Spleen (tissue), 11 donors: Measurements from ENCODE around the gene PACSIN1. TPM values are rescaled to one million over a fixed set of nuclear protein-coding genes. Genes with fewer than 3 reads are reported as not detected.

Experiments
- DNase-seq: peaks from one replicate; pipeline ENCODE4 v3.0.0-alpha.2; 2020
- H3K27ac ChIP-seq, 8 donors: fragments of 200-600 bp; sonication (generic) in 7 of 8; 1 replicate in 4 of 8; 2 replicates in 4 of 8; pipeline versions ENCODE4 v1.5.0 to v1.8.0; 2016 to 2021; ENCODE audit warnings: inconsistent platforms in 4 of 8, mild to moderate bottlenecking in 4 of 8, moderate library complexity in 1 of 8
- H3K27me3 ChIP-seq, 7 donors: fragments of 200-600 bp; sonication (generic) in 6 of 7; replicated peaks in 1 of 7; 1 replicate in 4 of 7; 2 replicates in 3 of 7; pipeline versions ENCODE4 v1.5.0 to v1.8.0; 2016 to 2021; ENCODE audit warnings: inconsistent platforms in 3 of 7, mild to moderate bottlenecking in 1 of 7
- H3K36me3 ChIP-seq, 6 donors: fragments of 200-600 bp; sonication (generic) in 5 of 6; 1 replicate in 4 of 6; 2 replicates in 2 of 6; pipeline versions ENCODE4 v1.5.0 to v1.8.0; 2016 to 2021; ENCODE audit warnings: inconsistent platforms in 2 of 6
- H3K4me1 ChIP-seq, 6 donors: fragments of 200-600 bp; sonication (generic) in 5 of 6; 1 replicate in 3 of 6; 2 replicates in 3 of 6; pipeline versions ENCODE4 v1.5.0 to v1.8.0; 2016 to 2021; ENCODE audit warnings: inconsistent platforms in 3 of 6
- H3K4me3 ChIP-seq, 8 donors: fragments of 200-600 bp; sonication (generic) in 7 of 8; 1 replicate in 4 of 8; 2 replicates in 4 of 8; pipeline versions ENCODE4 v1.5.0 to v1.8.0; 2016 to 2021; ENCODE audit warnings: inconsistent platforms in 4 of 8, mild to moderate bottlenecking in 4 of 8, moderate library complexity in 2 of 8
- H3K9me3 ChIP-seq, 8 donors: fragments of 200-600 bp; sonication (generic) in 7 of 8; 1 replicate in 4 of 8; 2 replicates in 4 of 8; pipeline versions ENCODE4 v1.5.0 to v1.8.0; 2016 to 2021; ENCODE audit warnings: inconsistent platforms in 4 of 8
- POLR2A ChIP-seq, 3 donors: fragments of 450-650 bp; IDR thresholded peaks; one replicate each; pipeline ENCODE4 v1.5.1; 2017; ENCODE audit warnings: antibody characterized with exemption in 3 of 3, mild to moderate bottlenecking in 1 of 3
- POLR2AphosphoS5 ChIP-seq, 3 donors: sonication (generic); formaldehyde crosslinking; IDR thresholded peaks; one replicate each; pipeline ENCODE4 v1.5.1; 2017; ENCODE audit warnings: antibody characterized with exemption in 3 of 3
- WGBS, 5 donors: extraction: QIAGEN DNeasy Blood & Tissue Kit in 3 of 5; methylation state at CpG; one replicate each; pipeline versions ENCODE4 v1.1.5 to v1.1.7; 2013 to 2018; 5-methylcytosine and 5-hydroxymethylcytosine counted together
- intact Hi-C: fragments of 100-400 bp; cut with DNase I; formaldehyde crosslinking; loops from one replicate; pipeline ENCODE4 v1.15.0; 2023; ENCODE audit warnings: low total_unique reads
- polyA plus RNA-seq, 3 donors: library from polyadenylated mRNA; stranded (reverse); fragments of 200-250 nt; gene quantifications; one replicate each; pipeline ENCODE4 v1.2.1, GENCODE V29; 2013
- total RNA-seq, 7 donors: library from RNA; depleted of rRNA in 3 of 7; stranded (reverse); fragments of >200 nt in 3 of 7; fragmentation: NEBNext Ultra II Directional in 4 of 7; extraction: Animal tissue kit (Norgen Biotek cat#: 25700) in 4 of 7; gene quantifications; one replicate each; pipeline versions ENCODE4 v1.1.0 to v1.2.1, GENCODE V29; 2016 to 2021
- TF ChIP-seq, protein P1 (sequence below), 11 experiments: fragments of 200-600 bp in 7 of 11; fragments of 450-650 bp in 4 of 11; sonication (generic) in 4 of 11; IDR thresholded peaks in 8 of 11; conservative IDR thresholded peaks in 3 of 11; 1 replicate in 7 of 11; 2 replicates in 4 of 11; pipeline versions ENCODE4 v1.4.0 to v1.8.0; 2016 to 2021; ENCODE audit warnings: antibody characterized with exemption in 11 of 11, inconsistent platforms in 4 of 11, mild to moderate bottlenecking in 1 of 11
- donor health status: healthy with polysubstance abuse.
- donor health status: DM: no; HTN: no; CAD: no; lungs with moderate emphysema.
- donor health status: DM: no; HTN: no; CAD: no.
- donor health status: Bipolar disorder and iron deficiency.
- donor health status: healthy.
- donor health status: DM: no; HTN: no; CAD: no.
- donor health status: DM: yes; HTN: yes; CAD: no.

The PACSIN1 gene
- total and polyA plus RNA-seq, 10 donors: 0.66 to 2.8 (median 1.3) TPM

DNA sequence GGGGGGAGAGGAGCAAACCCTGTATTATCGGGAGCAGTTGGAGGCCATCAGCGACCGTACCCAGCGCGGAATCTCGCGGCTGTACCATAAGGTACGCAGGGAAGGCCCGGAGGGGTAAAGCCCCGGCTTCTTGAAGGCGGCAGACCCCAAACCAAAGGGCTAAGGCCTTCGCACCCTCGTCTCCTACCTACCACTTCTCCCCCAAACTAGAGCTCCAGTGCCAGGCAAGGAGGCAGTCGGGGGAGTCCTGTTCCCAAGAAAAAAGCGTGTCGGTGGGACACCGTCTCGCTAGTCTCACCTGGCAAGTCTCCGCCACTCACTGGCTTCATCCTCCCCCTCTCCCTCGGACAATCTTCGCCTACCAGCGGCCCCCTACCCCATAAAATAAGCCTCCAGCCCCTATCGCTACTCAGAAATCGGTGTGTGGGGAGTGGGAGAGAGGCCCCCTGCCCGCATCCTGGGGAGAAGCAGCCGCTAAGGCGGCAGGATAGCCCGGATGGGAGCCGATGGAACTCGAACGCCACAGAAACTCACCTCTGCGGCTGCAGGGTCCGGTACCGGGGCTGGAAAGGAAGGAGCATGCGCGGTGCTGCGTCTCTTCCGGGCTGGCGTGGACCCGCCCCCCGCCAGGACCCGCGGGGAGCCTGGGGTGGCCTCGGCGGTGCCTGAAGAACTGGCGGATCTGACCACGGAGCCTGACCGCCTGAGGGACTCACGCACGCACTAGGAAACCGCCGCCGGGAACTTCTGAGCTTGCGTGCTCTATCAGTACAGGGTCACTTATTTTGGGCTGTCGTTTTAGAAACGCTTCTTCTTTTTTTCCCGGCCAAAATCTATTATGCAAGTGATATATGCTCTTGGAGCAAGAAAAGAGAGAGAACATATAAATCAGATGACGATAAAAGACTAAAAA is 40.1 kb upstream of the PACSIN1 start, which contains the start of gene RPS10:
Gene RPS10 (minus strand): TSS at position 572 of the 913 bp plus-strand sequence. CDS start 848 bp downstream, outside the sequence.
- intact Hi-C loops: no loop called here
- H3K27me3 ChIP-seq: no peaks in the 10 kb centered on the region
- peak within 1 kb of the TSS; percentile 78 to 89 (median 85) for H3K27ac ChIP-seq
- peak within 1 kb of the TSS; percentile 62 to 93 (median 71) for H3K4me3 ChIP-seq
- WGBS, 5 donors: 0 to 1% (median 0%) methylated on average over 35 to 58 of the region's 58 CpGs
- TF ChIP-seq POLR2AphosphoS5 (IDR thresholded peaks at IDR 0.05) (peak; percentile 92 to 96 (median 94)), POLR2A (IDR thresholded peaks at IDR 0.05) (peak; percentile 51 to 73 (median 55))
- TF ChIP-seq, protein P1, sequence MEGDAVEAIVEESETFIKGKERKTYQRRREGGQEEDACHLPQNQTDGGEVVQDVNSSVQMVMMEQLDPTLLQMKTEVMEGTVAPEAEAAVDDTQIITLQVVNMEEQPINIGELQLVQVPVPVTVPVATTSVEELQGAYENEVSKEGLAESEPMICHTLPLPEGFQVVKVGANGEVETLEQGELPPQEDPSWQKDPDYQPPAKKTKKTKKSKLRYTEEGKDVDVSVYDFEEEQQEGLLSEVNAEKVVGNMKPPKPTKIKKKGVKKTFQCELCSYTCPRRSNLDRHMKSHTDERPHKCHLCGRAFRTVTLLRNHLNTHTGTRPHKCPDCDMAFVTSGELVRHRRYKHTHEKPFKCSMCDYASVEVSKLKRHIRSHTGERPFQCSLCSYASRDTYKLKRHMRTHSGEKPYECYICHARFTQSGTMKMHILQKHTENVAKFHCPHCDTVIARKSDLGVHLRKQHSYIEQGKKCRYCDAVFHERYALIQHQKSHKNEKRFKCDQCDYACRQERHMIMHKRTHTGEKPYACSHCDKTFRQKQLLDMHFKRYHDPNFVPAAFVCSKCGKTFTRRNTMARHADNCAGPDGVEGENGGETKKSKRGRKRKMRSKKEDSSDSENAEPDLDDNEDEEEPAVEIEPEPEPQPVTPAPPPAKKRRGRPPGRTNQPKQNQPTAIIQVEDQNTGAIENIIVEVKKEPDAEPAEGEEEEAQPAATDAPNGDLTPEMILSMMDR (IDR thresholded peaks at IDR 0.05 in 8 of 11, conservative IDR thresholded peaks at IDR 0.05 in 3 of 11): peak in 1 of 11 experiments; percentile 26
- peaks cover 0 to under 1% (median 0%) of the 10 kb centered on the region in 8 donors for H3K9me3 ChIP-seq
- peaks cover 8 to 41% (median 28%) of the 10 kb centered on the region in 6 donors for H3K4me1 ChIP-seq
- peaks cover 15 to 43% (median 37%) of the 10 kb centered on the region in 6 donors for H3K36me3 ChIP-seq
- DNase-seq: peak; percentile 98

DNA sequence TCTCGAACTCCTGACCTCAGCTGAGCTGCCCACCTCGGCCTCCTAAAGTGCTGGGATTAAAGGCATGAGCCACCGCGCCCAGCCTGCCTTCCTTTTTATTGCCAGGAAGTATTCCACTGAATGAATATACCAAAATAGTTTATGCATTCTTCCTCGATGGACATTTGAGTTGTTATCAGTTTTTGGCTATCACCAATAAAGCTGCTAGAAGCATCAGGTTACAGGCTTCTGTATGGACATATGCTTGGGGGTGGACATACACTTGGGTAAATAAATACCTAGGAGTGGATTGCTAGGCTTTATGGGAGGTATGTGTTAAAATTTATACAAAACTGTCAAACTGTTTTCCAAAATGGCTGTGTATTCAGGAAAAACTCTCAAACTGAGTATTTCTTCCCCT is 30.0 kb upstream of the PACSIN1 start:
- H3K4me1 ChIP-seq: no peaks in the 10 kb centered on the region
- no peak for TF ChIP-seq POLR2A (IDR thresholded peaks at IDR 0.05)
- no peak for TF ChIP-seq POLR2AphosphoS5 (IDR thresholded peaks at IDR 0.05)
- TF ChIP-seq, protein P1 (IDR thresholded peaks at IDR 0.05 in 8 of 11, conservative IDR thresholded peaks at IDR 0.05 in 3 of 11): no peak
- intact Hi-C loops: no loop called here
- H3K4me3 ChIP-seq: no peak overlapping the region
- no peak overlapping the region for H3K27ac ChIP-seq
- 73 to 81% (median 75%) methylated on average over 5 of the region's 5 CpGs for WGBS, 5 donors
- H3K27me3 ChIP-seq: no peaks in the 10 kb centered on the region
- DNase-seq: no peak
- H3K9me3 ChIP-seq: peaks cover 0 to under 1% (median 0%) of the 10 kb centered on the region in 8 donors
- no peaks in the 10 kb centered on the region for H3K36me3 ChIP-seq

DNA sequence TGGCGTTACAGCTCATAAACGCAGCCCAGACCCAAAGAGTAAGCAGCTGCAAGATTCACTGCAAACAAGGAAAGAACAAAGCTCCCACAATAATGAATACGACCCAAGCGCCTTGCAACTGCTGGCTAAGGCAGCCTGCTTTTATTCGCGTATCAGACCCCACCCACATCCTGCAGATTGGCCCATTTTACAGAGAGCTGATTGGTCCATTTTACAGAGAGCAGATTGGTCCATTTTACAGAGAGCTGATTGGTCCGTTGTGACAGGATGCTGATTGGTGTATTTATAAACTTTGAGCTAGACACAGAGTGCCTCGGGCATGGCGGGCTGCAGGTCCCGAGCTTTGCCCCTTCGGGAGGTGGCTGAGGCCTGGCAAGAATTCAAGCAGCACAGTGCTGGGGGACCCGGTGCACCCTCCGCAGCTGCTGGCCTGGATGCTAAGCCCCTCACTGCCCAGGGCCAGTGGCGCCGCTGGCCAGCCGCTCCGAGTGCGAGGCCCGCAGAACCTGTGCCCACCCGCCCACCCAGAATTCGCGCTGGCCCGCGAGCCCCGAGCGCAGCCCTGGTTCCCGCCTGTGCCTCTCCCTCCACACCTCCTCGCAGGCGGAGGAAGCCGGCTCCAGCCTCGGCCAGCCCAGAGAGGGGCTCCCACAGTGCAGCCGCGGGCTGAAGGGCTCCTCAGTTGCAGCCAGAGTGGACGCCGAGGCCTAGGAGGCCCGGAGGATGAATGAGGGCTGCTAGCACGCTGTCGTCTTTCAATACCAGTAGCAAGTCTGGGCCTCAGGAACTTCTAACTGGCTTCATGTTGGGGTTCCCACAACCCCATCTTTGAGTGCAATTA is 28.9 kb upstream of the PACSIN1 start:
- DNase-seq: no peak
- Histone ChIP-seq H3K27ac (no peak overlapping the region), H3K36me3 (no peaks in the 10 kb centered on the region), H3K4me3 (no peak overlapping the region), H3K27me3 (no peaks in the 10 kb centered on the region), H3K9me3 (no peaks in the 10 kb centered on the region), H3K4me1 (no peaks in the 10 kb centered on the region)
- 87 to 93% (median 91%) methylated on average over 14 to 38 of the region's 38 CpGs for WGBS, 5 donors
- TF ChIP-seq POLR2AphosphoS5 (IDR thresholded peaks at IDR 0.05) (no peak), POLR2A (IDR thresholded peaks at IDR 0.05) (no peak)
- TF ChIP-seq, protein P1 (IDR thresholded peaks at IDR 0.05 in 8 of 11, conservative IDR thresholded peaks at IDR 0.05 in 3 of 11): no peak
- intact Hi-C loops: no loop called here
